ENCODE data around the gene LCN1.

Gene LCN1

DNA sequence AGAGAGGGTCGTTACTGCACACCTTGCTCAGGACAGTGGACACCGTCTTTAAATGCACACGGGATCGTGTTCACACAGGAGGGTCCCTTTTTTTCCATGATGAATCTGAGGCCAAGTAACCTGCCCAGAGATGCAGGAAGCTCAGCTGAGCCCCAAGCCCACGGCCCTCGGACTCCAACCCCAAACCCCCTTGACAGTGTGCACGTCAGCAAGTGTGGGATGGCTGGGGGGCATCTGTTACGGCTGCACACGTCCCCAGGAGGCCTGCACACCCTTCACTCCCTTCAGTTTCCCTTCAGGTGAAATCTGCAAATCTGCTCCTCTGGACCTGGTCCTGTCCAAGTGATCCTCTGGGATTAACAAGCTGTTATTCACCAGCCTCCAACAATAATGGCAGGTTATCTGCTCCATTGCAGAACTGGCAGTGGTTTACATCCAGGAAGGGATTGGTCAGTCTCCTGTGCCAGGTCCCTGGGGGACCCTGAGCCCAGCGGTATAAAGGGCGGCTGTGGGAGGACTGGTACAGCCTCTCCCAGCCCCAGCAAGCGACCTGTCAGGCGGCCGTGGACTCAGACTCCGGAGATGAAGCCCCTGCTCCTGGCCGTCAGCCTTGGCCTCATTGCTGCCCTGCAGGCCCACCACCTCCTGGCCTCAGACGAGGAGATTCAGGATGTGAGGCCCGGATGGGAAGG, at the start of gene LCN1:
Gene LCN1, plus strand, starts transcription at position 525 of the 692 bp plus-strand sequence. Its CDS starts 58 bp downstream, at position 583.
- no peak for DNase-seq

DNA sequence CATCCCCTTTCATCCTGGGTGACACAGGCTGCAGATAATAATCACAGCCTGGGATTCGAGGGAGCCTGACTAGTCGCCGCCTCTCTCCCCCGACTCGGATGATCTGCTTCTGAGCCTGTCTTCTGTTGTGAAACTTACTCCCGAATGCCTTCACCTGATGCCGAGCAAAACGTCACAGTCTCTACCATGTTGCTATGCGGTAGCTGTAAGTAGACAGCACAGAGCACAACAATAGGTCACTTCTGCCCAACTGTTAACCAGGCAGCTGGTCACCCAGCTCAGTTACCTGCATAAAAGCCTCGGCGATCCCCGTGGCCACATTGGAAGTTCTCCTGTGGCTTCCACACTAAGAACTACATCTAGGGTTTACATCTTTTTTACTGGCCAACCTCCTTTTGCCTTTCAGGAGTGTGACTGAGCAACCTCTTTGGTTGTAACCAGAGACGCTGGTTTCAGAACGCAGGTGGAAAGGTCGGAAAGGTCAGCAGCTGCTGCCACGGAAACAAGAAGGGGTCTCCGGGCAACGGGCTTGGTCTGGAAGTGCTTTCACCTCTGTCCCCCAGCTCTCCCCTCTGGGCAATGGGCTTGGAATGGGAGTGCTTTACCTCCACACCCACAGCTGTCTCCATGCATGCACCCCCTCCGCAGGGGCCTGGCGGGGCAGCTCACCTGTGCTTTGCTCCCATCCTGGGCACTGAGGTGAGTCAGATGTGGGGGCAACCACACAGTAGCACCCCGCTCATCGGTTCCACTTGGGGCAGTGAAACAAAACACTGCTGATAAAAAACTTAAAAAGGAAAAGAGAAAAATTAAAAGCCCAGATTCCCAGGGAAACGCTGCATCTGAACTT, 49.2 kb upstream of the LCN1 start:
- DNase-seq = no peak

DNA sequence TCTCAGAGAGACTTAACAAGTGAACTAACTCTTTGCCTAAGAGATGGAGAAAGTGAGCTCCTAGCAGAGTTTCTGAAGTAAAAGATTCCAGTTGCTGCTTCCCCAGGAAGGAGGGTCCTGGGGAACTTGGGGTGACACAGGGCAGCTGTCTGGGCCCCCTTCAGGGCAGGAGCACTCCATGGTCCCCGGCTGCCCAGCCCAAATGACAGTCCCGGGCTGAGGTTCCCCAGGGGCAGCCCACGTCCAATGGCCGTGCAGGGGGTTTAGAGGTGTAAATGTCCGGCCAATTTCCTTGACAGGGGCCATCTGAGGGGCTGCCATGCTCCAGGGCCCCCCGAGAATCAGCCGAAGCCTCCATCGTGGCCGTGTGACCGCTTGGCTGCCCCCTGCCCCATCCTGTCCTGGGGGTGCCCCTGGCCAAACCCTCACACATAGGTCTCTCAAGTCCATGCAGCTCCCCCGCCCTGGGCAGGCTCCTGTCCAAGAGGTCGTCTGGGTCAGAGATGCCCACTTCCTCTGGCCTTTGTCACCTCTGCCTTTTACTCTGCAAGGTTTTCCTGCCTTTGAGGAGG, 47.2 kb upstream of the LCN1 start:
- DNase-seq = no peak

DNA sequence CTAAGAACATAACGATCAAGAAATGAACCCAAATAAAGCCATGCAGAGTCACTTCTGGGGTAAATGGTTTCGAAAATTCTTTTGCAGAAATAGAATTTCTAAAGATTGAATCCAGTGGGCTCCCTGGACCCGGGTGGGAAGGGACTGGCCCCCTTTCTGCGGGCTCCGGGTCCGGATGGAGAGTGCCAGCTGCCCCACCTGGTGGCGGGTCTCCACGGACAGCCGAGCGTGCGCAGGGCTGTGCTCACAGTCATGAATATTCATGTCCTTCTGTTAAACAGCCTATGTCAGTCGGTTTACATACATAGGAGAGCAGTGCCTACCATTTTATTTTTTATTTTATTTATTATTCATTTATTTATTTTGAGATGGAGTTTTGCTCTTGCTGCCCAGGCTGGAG, 46.3 kb upstream of the LCN1 start:
- peak; percentile 34 to 42 for DNase-seq

DNA sequence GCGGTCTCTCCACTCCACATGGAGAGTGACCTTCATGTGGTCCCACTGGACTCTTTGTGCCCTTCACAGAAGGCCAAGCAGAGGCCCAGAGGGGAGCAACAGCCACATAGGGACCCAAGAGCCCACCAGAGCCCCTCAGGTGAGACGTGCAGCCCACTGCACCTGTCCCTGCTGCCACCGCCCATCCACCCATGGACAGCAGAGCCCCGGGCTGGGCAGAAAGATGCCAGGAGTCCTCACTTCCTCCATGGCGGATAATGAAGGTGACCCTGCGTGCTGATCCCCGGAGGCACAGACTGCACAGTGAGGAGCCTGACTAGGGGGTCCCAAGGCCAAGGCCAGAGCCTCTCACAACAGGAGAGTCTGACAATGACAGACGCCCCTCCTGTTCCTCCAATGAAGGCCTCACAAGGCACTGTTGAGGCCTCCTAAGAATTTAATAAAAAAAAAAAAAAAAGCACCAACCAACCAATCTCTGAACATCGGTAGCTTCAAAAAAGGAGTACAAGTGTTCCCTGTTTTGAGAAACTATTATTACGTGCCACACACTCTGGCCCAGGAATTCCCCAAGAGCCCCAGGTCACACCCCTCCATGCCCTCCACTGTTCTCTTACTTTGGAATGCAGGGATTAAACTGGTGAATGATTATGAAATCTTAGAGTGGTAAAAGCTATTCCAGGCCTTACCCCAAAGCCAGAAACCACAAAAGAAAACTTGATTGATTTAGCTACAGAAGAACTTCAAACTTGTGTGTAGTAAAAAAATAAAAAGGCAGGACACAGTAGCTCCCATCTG, 44.5 kb upstream of the LCN1 start:
- DNase-seq = no peak

DNA sequence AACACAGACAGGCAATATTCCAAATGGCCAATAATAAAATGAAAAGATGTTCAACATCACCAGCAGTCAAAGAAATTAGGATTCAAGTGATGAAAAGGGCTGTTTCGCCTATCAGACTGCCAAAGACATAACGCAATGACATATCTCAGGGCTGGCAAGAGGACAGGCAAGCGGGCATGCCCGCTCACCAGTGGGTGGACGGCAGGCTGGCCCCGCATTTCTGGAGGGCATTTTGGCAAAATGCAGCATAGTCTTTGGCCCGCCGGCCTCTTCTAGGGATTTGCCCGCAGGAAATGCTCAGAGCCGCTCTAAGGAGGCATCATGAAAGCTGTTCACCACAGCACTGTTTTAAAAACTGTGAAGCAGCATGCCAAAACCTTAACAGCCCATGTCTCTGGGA, 43.0 kb upstream of the LCN1 start:
- DNase-seq = no peak

DNA sequence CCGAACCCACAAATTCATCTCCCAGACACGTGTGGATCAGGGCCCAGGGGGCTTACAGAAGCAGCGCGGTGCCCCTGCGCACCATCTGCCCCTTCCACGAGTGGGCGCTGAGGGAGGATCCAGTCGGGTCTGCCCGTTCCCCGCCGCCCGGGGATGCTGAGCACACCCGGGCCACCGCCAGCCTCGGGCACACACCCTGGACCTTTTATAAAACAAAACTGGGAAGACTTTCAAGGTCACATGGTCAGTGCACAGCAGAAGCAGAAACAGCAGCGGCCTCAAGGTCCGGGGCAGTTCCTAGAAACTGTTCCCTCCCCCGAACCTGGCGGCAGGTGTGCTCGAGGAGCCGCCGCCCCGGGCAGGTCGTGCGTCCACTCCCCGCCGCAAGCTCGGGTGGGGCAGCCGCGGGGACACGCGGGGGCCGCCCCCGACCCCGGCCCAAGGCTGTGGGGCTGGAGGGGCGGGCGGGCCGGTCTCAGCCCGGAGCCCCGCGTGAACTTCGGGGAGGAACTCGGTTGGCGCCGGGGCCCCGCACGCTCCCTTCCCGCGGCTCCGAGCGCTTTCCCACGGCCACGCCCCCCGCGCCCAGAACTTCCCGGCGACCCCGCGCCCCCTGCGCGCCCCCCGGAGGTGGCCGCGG, 42.3 kb upstream of the LCN1 start:
- no peak for DNase-seq

DNA sequence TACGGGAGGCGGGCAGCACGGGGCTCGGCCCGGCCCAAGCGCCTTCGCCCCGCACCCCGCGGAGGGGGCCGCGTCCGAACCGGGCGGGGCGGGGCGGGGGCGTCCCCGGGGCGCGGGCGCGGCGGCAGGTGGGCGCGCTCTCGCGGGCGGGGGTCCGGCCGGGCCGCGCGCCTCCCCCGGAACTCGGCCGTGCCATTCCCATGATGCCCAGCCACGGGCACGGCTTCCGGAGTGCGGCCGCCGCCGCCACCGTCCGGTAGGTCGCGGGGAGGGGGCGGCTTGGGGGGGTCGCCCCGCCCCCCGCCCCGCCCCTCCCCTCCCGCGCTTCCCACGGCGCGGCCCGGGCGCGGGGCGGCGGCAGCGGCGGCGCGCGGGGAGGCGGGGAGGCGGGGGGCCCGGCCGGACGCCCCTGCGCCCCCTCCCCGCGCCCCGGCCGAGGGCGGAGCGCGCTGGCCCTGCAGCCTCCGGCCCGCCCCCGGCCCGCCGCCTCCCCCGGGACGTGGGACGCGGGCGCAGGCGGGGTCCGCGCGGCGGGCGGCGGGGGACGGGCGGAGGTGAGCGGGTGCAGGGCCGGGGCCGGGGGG, 41.7 kb upstream of the LCN1 start, which contains the start of gene PPP1R26:
Gene PPP1R26, plus strand, starts transcription at position 314 of the 584 bp plus-strand sequence. CDS start 4,729 bp downstream, outside the sequence.
- no peak for DNase-seq

DNA sequence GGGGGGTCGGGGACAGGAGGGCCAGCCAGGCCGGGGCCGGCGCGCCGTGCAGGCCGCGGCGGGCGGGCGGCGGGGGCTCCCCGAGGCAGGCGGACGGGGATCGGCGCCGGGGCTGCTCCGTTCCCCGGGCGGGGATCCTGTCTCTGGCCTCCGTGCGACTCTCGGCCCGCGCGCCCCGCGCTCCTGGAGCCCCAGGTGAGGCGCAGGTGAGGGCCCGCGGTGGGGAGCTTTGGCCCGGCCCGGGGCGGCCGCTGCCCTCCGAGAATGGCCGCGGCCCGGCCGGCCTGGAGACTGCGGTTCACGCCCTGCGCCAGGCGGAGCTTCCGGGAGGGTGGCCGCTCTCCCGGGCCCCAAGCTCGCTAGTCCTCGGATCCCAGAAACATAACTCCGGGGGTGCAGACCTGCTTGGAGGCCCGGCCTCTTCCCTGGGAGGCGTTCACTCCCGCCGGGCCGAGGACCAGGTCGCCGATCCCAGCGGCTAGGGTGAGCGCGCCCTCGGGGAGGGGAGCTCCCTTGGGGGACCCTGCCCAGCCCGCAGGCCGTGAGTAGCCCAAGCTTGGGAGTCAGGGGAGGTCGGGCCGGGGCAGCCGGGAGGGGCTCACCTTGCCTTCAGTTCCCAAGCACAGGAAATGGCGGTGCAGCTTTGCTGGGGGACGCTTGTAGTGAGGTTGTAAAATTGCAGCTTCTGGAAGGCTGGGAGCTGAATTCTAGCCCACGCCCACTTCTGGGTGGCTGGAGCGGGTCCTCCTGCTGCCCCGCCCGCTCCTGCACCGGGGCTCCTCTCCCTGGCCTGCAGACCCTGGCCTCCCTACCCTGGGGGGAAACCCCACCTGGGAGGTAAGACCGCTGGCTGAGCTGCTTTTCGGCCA, 40.9 kb upstream of the LCN1 start:
- no peak for DNase-seq

DNA sequence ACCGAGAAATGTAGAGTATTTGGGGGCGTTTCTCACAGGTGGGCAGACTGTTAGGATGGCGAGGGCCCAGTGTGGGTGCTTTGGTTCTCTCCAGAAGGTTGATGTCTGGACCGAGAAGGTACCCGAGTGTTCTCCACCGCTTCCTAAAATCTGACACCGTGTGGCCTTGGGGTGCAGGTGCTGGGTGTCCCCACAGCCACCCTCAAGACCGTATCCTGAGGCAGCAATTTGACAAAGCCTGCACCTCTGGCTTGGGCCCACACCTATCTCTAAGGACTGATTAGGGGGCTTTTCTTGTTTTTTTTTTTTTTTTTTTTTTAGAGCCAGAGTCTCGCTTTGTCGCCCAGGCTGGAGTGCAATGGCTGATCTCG, 40.3 kb upstream of the LCN1 start:
- DNase-seq = no peak

DNA sequence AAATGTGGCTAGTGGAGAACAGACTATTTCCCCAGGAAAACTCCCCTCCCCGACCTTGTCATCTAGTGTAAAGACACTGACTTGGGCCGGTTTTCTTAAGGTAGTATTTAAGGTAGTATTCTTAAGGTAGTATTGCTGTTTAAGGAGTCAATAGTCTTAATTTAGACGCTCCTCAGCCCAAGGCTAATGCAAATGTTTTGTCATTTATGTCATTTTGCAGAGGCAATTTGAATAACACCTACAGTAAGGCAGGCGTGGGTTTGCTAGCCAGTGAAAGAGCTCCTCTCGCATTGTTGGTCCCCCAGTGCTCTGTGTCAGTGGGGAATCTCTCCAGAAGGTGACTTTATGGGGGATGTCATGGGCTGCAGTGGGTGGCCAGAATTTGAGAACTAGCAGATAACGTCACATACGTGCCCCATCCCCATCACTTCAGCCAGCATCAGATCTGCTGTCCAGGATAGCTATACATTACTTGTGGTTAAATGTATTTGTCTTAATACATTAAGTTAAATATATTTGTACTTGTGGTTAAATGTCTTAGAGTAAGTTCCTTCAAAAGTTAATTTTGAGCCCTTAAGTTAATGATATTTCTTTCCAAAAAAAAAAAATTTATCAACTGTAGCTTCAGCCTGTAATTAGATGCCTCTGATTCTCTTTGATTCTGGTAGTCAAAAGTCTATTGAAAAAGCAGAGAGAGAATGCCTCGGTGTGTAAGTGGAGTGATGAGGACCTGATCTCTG, 39.1 kb upstream of the LCN1 start:
- no peak for DNase-seq

DNA sequence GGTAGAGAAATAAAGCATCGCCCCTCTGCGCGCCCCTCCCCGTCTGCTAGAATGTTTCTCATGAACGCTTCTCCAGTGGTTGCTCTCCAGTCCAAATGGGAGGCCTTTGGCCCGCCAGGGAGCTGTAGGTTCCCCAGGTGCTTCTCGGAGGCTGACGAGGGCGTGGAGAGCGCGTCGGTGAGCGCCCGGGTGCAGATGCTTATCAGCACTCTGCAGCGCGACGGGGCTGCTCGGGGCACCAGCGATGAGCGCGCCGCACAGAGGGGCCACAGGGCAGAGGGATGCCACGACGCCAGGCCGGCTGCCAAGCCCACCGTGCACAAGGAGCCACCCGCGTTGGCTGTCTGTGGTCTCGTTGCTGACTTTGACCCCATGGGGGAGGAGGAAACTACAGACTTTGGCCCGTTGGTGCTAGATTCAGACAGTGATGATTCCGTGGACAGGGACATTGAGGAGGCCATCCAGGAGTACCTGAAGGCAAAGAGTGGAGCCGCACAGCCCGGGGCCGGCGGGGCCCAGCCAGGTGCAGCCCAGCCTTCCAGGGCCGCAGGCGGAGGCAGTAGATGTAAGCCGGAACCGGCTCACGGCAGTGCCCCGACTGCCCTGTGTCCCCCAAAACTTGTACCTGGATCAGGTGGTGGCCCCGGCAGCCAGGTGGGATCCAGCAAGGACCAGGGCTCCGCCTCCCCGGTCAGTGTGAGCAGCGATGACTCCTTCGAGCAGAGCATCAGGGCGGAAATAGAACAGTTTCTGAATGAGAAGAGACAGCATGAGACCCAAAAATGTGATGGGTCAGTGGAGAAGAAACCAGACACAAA, 36.6 kb upstream of the LCN1 start:
- DNase-seq = no peak

DNA sequence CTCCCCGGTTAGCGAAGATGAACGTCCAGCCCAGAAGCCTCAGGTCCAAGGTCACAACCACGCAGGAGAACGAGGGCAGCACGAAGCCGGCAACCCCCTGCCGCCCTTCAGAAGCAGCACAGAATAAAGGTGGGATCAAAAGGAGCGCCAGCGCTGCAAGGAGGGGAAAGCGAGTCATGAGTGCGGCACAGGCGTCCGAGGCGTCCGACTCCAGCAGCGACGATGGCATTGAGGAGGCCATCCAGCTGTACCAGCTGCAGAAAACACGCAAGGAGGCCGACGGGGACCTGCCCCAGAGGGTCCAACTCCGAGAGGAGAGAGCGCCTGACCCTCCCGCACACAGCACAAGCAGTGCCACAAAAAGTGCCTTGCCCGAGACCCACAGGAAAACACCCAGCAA, 35.9 kb upstream of the LCN1 start:
- no peak for DNase-seq

DNA sequence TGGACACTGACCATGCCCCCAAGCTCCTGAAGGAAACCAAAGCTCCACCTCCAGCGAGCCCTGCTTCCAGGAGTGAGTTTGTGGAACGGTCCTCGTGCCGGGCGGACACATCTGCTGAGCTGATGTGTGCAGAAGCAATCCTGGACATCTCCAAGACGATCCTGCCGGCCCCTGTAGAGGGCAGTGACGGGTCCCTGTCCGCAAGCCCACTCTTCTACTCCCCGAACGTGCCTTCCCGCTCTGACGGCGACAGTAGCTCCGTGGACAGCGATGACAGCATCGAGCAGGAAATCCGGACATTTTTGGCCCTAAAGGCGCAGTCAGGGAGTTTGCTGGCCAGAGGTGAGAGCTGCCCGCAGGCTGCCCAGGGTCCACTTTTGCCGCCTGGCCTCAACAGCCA, 35.4 kb upstream of the LCN1 start:
- DNase-seq = no peak

DNA sequence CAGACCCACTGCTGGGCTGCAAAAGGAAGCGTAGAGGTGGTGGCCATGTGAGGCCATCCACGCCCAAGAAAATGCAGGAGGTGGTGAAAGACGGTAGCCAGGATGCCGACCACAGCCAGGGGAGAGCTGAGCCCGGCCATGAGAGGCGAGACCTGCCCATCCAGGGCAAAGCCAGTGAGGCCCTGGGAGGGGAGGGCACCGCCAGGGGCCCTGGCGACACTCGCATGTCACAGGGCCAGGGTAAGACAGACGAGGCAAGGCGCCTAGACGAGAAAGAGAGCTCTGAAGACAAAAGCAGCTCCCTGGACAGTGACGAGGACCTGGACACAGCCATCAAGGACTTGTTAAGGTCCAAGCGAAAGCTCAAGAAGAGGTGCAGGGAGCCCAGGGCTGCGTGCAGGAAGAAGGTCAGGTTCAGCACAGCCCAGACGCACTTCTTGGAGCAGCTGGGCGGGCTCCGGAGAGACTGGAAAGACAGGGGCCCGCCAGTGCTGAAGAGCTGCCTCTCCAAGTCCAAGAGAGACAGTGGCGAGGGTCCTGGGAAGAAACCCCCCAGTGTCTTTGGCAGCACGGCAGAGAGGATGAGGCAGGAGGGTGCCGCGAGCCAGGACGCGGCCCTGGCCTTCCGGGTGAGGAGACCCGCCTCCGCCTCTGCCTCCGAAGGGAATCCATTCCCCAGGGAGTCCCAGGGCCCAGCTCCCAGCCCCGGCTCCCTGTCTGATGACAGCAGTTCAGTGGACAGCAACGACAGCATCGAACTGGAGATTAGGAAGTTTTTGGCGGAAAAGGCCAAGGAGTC, 34.8 kb upstream of the LCN1 start:
- DNase-seq = no peak

DNA sequence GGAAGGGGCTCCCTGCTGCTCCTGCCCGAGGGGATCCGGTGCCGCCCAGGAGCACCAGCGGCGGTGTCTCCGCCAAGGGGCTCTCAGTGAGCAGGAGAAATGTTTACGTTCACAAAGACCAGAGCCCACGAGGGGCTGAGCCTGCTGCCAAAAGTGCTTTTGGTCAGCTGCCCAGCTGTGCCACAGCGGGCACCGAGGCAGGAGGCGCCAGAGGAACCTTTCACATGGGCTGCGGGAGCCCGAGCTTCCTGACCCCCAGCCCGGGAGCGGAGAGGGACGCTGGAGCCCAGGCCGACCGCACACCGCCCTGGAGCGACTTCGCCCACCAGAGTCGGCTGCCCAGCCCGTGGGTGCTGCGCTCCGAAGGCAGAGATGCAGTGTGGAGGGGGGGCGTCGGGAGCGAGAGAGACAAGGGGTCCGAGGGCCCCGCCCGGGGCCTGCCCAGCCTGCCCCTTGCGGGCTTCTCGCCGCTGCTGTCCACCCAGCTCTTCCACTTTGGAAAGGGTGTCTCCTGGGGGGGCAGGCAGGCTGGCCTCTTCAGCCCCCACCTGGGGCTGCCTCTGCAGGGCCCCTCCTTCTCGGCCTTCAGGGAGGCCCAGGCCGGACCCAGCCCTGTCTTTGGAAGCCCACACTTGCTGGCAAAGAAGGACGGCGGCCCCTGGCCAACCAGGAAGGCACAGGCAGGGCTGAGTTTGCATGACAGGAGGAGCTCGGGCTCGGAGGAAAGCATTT, 33.8 kb upstream of the LCN1 start:
- DNase-seq = no peak

DNA sequence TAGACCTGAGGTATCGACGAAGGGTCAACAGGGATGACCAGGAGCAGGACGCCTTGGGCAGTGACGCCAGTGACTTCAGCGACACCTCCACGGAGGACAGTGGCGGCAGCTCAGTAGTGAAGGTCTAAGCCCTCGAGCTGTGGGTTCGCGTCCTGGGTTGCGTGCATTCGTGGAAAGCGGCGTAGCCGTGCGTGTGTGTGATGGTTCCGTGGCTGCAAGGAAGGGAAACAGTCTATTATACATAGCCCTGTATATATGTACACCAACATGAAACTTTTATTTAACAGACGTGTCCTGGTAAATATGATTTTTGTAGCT, 33.3 kb upstream of the LCN1 start:
- DNase-seq = no peak

DNA sequence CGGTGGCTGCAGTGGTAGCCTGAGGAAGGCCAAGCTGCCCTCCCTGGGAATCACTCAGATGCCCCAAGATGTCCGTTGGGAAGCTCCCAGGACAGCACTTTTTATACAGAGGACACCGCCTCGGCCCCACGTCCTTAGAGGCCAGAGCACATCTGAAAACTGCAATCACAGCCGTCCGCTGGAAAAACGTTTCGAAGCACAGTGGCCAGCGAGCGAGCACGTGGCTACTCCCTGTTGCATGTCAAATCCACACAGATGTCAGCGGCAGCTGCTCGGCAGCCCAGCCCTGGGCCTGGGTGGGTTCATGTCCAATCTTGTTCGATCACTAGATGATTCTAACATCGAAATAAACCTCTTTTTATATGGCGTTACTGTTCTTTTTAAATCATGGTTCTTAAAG, 32.7 kb upstream of the LCN1 start:
- no peak for DNase-seq

All from stimulated activated CD4-positive, alpha-beta T cell treated with anti-CD3 and anti-CD28 coated beads, Interleukin-2, amount 100 ng/mL, for 24 hours (primary cell).